ENCODE results near the gene CACNA1C. TPM values are rescaled to one million over a fixed set of nuclear protein-coding genes. Genes with fewer than 3 reads are reported as not detected.

Gene CACNA1C
- total RNA-seq, 2 donors from 2014 or later: 0.86 to 6.3 TPM

- no peaks in the 10 kb centered on the region for H3K27me3 ChIP-seq (ENCODE audit: control insufficient read depth, insufficient read depth, low read length, poor library complexity, severe bottlenecking)
- Mint-ChIP-seq H3K36me3 (ENCODE audit: low read depth) (no peaks in the 10 kb centered on the region), H3K4me3 (no peak overlapping the region), H3K27me3 (ENCODE audit: insufficient read depth) (peaks cover 4% of the 10 kb centered on the region), H3K4me1 (no peaks in the 10 kb centered on the region), H3K27ac (no peak overlapping the region), H3K9me3 (no peaks in the 10 kb centered on the region)
- DNase-seq: no peak
- no peaks in the 10 kb centered on the region for H3K9me3 ChIP-seq (ENCODE audit: control insufficient read depth, low read length)
- TF ChIP-seq CTCF (conservative IDR thresholded peaks at IDR 0.05): no peak
- no peak overlapping the region for H3K9ac ChIP-seq (ENCODE audit: extremely low read depth, low read length, poor library complexity, severe bottlenecking)
- 83 to 85% methylated on average over 1 to 5 of the region's 5 CpGs for WGBS, 2 experiments (ENCODE audit: insufficient coverage in 1 of 2, insufficient read length in 1 of 2)
- H3K36me3 ChIP-seq (ENCODE audit: control insufficient read depth, insufficient read depth, low read length): no peaks in the 10 kb centered on the region
- no peak overlapping the region for H3K4me3 ChIP-seq (ENCODE audit: low read length)
- H3K27ac ChIP-seq (ENCODE audit: low read depth, low read length): no peak overlapping the region
- no peaks in the 10 kb centered on the region for H3K4me1 ChIP-seq (ENCODE audit: control insufficient read depth, insufficient read depth, low read length)
Measured at GRCh38 chr12:2092354-2092753, 39.6 kb downstream of the CACNA1C start.

DNA sequence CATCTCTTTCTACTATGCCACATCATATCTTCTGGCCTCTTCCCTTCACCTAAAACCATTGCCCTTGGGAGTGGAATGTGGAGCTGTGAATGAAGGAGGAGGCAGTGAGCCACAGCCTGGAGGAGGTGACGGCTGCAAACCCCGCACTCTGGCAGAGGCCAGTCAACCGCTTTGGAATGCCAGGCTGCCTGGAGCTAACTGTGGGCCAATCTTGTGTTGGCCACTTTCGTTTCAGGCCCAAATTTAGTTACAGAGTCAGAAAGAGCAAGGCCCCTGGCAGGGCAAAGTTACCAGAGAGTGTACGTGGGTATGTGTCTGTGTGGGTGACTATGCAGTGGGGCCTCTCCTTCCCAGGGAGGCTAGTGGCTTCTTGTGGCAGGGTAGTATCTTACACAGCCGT, 40.1 kb downstream of the CACNA1C start:
- 80 to 88% methylated on average over 1 to 6 of the region's 6 CpGs for WGBS, 2 experiments (ENCODE audit: insufficient coverage in 1 of 2, insufficient read length in 1 of 2)
- no peaks in the 10 kb centered on the region for H3K27me3 ChIP-seq (ENCODE audit: control insufficient read depth, insufficient read depth, low read length, poor library complexity, severe bottlenecking)
- H3K27ac ChIP-seq (ENCODE audit: low read depth, low read length): no peak overlapping the region
- no peak overlapping the region for H3K9ac ChIP-seq (ENCODE audit: extremely low read depth, low read length, poor library complexity, severe bottlenecking)
- no peaks in the 10 kb centered on the region for H3K36me3 ChIP-seq (ENCODE audit: control insufficient read depth, insufficient read depth, low read length)
- H3K9me3 Mint-ChIP-seq: no peaks in the 10 kb centered on the region
- H3K4me1 Mint-ChIP-seq: no peaks in the 10 kb centered on the region
- peaks cover 4% of the 10 kb centered on the region for H3K27me3 Mint-ChIP-seq (ENCODE audit: insufficient read depth)
- H3K4me3 Mint-ChIP-seq: no peak overlapping the region
- H3K9me3 ChIP-seq (ENCODE audit: control insufficient read depth, low read length): no peaks in the 10 kb centered on the region
- DNase-seq: no peak
- H3K36me3 Mint-ChIP-seq (ENCODE audit: low read depth): no peaks in the 10 kb centered on the region
- H3K27ac Mint-ChIP-seq: no peak overlapping the region
- no peaks in the 10 kb centered on the region for H3K4me1 ChIP-seq (ENCODE audit: control insufficient read depth, insufficient read depth, low read length)
- no peak overlapping the region for H3K4me3 ChIP-seq (ENCODE audit: low read length)
- TF ChIP-seq CTCF (conservative IDR thresholded peaks at IDR 0.05): no peak

DNA sequence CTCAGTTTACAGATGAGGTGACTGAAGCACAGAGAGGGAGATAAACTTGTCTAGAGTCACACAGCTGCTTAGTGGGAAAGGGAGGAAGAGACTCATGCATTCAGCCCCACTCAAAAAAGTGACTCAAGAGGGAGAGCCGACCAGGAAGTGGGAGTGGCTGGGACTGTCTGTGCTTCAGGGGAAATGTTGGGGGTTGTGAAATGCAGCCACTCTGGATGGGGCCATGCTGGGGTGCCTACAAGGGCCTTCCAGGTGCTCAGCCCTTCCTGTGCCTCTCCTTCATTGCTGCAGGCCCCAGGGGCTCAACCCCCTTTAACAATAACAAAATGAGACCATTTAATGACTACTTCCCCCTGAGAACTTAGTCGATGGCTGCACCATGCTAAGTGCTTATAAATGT, 41.8 kb downstream of the CACNA1C start:
- Mint-ChIP-seq H3K9me3 (no peaks in the 10 kb centered on the region), H3K4me3 (no peak overlapping the region), H3K36me3 (ENCODE audit: low read depth) (no peaks in the 10 kb centered on the region), H3K27me3 (ENCODE audit: insufficient read depth) (peaks cover 4% of the 10 kb centered on the region), H3K27ac (no peak overlapping the region), H3K4me1 (no peaks in the 10 kb centered on the region)
- H3K9me3 ChIP-seq (ENCODE audit: control insufficient read depth, low read length): no peaks in the 10 kb centered on the region
- WGBS, 2 experiments (ENCODE audit: insufficient coverage in 1 of 2, insufficient read length in 1 of 2): 72 to 80% methylated on average over 2 of the region's 2 CpGs
- H3K4me3 ChIP-seq (ENCODE audit: low read length): no peak overlapping the region
- H3K27ac ChIP-seq (ENCODE audit: low read depth, low read length): no peak overlapping the region
- no peaks in the 10 kb centered on the region for H3K27me3 ChIP-seq (ENCODE audit: control insufficient read depth, insufficient read depth, low read length, poor library complexity, severe bottlenecking)
- DNase-seq: no peak
- no peaks in the 10 kb centered on the region for H3K4me1 ChIP-seq (ENCODE audit: control insufficient read depth, insufficient read depth, low read length)
- no peak for TF ChIP-seq CTCF (conservative IDR thresholded peaks at IDR 0.05)
- H3K36me3 ChIP-seq (ENCODE audit: control insufficient read depth, insufficient read depth, low read length): no peaks in the 10 kb centered on the region
- no peak overlapping the region for H3K9ac ChIP-seq (ENCODE audit: extremely low read depth, low read length, poor library complexity, severe bottlenecking)

Data from endodermal cell (in vitro differentiated cells).